ENCODE measurements around the gene IGIP.

IGIP gene

DNA sequence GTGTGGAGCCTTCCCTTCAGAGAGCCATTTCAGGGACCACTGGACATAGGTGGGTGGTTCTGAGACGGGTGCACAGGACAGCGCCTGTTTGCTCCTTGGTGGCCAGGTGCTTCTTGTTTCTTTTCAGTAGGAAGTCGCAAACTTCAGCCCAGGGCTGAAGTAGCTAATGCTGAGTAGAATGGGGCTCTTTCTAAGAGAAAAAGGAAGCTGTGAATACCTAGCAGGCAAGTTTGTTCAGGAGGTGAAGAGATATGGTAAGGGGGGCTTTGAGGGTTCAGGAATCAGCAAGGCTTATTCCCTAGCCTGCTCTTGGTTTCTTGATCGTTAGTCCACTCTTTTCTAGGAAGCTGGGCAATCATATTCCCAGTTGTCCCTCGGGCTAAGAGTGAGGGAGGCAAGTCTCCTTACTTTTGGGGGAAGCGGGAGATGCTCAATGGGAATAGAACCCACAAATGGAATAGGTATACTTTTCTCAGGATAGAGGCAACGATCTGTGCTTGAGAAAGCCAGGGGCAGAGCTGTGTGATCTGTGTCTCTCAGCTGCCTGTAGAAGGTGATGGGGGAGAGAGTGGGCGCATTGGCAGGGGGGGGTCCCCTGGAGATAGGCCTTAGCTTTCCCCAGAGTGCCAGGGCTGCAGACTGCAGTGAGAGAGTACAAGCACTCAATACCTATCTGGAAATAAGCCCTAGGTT, 13.7 kb upstream of the IGIP start:
- no peak for DNase-seq

- DNase-seq, result no peak
These were observed 13.0 kb upstream of the IGIP start for GRCh38 chr5:140112685-140113179.

DNA sequence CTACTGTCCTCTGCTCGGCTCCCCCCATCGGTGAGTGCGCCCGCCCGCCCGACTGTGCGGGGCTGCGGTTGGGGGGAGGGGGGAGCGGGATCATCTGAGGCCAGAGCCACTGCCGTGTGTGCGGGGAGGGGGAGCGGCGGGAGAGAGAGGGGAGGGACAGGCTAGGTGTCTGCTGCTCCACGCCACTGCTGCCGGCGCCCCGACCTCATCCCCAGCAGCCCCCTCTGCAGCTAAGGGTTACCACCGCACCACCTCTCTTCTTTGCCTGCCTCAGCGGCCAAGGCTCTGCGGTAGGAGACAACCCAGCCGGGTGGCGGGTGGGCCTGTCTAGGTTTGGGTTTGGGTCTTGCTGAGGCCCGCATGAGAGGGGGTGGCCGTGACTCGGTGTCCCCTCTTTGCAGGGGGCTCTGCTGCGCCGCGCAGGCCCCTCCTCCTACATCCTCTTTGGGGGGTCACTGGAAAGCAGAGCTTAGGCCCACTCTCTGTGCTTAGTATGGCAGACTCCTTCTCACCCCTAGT, 12.5 kb upstream of the IGIP start:
- peak; percentile 18 for DNase-seq

GRCh38 chr5:140113699-140114263, 12.0 kb upstream of the IGIP start, which contains the start of gene PURA:
Gene PURA, plus strand, starts transcription at chr5:140114109. Its CDS starts 73 bp downstream, at chr5:140114182.
- peak; percentile 99 for DNase-seq

- peak; percentile 19 for DNase-seq
These were observed 11.2 kb upstream of the IGIP start for GRCh38 chr5:140114341-140115185.

- DNase-seq, result no peak
These were observed 10.6 kb upstream of the IGIP start for GRCh38 chr5:140115186-140115500.

GRCh38 chr5:140116716-140117115, 9.0 kb upstream of the IGIP start:
- DNase-seq, result no peak

DNA sequence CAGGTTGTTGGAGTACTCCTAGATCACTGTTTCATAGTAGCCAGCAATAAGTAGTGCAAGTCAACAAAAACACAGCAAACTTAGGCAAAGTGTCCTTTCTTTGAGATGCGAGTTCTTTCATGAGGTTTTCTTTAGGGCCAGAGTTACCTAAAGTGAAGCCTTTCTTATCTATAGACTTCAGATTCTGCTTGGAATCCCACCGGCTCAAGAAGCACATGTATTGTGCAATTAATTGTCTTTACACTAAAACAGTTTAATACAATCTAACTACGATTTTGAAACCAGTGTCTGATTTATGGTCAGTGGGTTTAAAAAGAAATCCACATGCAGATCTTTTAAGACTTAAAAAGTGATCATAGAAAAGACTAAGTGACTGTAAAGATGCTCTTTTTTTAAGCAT, 8.2 kb upstream of the IGIP start:
- no peak for DNase-seq

GRCh38 chr5:140118302-140118936, 7.3 kb upstream of the IGIP start:
- no peak for DNase-seq

DNA sequence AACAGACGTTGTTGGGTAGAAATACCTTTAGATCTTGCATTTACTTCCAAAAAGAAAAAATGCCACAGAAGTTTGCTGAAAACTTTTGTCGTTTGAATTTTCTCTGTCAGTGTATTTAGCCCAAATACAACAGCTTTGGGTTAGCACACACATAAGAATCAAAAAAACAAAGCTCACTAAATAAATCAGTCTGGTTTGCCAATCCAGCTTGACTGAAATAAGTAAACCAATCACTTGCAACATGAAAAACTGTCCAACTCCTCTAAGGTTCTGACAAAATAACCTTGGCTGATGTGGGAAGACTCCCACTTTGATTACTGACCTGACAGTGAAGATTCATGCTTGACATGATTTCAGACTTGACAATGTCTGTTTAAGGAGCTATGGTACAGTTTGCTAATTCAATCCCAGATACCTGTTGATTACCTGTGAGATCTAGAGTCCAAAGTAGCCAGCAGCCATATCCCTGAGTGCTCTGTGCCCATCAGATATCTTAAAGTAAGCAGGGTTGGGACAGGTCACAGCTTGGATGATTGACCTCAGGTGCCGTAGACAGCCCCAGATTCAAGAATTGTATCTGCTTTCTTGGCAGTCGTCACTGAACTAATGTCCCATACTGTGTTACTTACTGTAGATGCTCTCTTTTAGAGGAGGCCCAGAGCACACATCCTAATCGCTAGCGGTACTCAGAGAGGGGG, 727 bp downstream of the IGIP start:
- DNase-seq, result no peak

GRCh38 chr5:140128376-140128775, 2.6 kb downstream of the IGIP start:
- no peak for DNase-seq

GRCh38 chr5:140130949-140131733, 5.4 kb downstream of the IGIP start:
- DNase-seq, result no peak

- DNase-seq, result no peak
These were observed 6.3 kb downstream of the IGIP start for GRCh38 chr5:140131967-140132409.

- no peak for DNase-seq
These were observed 7.9 kb downstream of the IGIP start for GRCh38 chr5:140133514-140134167.

DNA sequence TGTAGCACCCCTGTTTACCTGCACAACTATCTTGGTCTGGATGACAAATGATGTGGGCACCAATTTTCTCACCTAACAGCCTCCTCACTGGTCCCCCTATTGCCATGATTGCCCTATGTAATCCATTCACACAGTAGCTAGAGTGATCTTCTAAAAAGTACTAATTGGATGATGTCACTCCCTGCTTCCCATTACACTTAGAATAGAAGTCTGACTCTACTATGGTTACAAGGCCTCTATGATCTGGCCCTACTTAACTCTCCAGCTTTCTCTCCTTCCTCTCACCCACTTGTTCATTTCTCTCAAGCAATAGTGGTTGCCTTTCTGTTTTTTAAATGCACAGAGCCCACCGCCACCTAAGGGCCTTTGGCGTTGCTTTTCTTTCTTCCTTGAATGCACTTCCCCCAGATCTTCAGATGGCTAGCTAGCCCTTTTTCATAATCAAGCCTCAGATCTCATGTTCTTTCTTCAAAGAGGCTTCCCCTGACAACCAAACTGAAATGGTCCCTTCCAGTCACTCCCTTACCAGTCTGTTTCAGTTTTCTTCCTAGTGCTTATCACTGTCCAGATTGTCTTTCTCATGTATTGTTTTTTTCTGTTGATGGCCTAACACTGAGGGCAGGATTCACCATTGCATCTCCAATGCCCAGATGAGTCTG, 8.7 kb downstream of the IGIP start:
- no peak for DNase-seq

DNA sequence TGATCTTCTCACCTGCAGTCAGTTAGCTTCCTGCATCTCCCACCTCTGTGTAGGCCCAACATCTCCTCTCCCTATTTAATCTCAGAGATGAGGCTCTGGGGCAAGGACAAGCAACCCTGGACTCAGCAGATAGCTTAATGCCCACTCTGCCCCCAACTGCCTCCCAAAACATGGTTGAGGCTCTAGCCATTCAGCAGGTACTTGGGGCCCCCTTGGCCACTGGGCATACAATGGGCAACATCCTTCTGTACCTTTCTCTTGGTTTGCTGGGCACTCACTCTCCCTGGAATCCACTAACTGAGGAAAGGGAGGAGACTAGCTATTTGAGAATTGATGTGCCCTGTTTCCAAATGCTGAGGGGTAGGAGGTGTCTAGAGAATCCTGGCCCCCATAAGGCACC, 9.4 kb downstream of the IGIP start:
- DNase-seq, result no peak

- DNase-seq, result no peak
These were observed 10.9 kb downstream of the IGIP start for GRCh38 chr5:140136624-140137023.

- DNase-seq, result no peak
These were observed 14.7 kb downstream of the IGIP start for GRCh38 chr5:140140435-140140834.

GRCh38 chr5:140141241-140141640, 15.5 kb downstream of the IGIP start:
- no peak for DNase-seq

DNA sequence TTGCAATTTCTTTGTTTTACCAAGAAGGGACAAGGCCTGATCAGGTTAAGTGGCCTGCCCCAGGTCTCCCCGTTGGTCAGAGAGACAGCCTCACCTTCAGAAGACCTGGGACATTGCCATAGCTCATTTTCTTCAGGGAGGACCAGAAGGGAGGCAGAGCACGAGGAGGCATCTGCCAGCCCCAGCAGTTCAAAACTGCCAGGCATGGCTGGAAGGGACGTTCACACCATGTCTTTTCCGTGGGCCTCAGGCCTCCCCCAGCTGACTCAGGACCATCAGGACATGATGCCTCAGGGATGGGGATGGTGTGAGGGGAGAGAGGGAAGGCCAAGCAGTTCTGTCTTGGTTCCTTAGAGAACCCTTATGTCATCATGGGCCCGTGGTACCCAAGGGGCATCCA, 16.5 kb downstream of the IGIP start:
- DNase-seq, result no peak

Data from T-helper 9 cell (primary cell).